NOMO-1 treated with dmso at 0.1 percent for 144 hours (cell line): ENCODE data around the gene XPC.

Experiments used
- DNase-seq: peaks from one replicate; lab custom pipeline; 2025; ENCODE audit not compliant: unreplicated experiment; lab: John Stamatoyannopoulos, UW

Gene XPC

GRCh38 chr3:14208977-14209394 lies 30.6 kb upstream of the XPC start:
- no peak for DNase-seq

GRCh38 chr3:14208168-14208567 lies 29.8 kb upstream of the XPC start:
- no peak for DNase-seq

DNA sequence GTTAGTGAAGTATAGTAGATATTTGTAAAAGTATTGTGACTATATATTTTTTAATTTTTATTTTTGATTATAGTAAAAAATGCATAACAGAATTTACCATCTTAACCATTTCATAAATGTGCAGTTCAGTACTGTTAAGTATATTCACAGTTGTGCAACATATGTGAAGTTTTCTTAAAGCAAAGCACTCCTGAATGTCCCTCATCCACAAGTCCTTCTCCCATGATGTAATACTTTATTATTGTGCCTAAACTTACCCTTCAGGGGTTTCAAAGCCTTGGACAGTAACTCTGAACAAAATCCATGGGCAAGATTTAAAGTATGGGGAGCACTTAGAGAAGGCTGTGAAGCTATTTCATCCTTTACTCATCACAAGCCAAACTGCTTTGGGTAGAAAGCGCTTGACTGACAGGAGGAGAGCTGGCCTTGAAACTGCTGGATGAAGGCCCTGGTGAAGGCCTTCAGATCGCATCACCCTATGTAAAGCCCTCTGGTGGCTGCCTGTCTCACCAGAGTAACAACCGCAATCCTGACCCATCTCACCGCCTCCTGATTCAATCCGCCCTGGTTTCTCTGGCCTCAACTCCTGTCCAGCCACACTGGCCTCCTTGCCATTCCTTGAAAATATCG lies 28.3 kb upstream of the XPC start:
- DNase-seq: no peak

- DNase-seq: peak; percentile 76
Observed at GRCh38 chr3:14204515-14205284, 26.3 kb upstream of the XPC start.

GRCh38 chr3:14203521-14204079 lies 25.2 kb upstream of the XPC start:
- peak; percentile 88 for DNase-seq

- DNase-seq: no peak
Observed at GRCh38 chr3:14202874-14203520, 24.6 kb upstream of the XPC start.

DNA sequence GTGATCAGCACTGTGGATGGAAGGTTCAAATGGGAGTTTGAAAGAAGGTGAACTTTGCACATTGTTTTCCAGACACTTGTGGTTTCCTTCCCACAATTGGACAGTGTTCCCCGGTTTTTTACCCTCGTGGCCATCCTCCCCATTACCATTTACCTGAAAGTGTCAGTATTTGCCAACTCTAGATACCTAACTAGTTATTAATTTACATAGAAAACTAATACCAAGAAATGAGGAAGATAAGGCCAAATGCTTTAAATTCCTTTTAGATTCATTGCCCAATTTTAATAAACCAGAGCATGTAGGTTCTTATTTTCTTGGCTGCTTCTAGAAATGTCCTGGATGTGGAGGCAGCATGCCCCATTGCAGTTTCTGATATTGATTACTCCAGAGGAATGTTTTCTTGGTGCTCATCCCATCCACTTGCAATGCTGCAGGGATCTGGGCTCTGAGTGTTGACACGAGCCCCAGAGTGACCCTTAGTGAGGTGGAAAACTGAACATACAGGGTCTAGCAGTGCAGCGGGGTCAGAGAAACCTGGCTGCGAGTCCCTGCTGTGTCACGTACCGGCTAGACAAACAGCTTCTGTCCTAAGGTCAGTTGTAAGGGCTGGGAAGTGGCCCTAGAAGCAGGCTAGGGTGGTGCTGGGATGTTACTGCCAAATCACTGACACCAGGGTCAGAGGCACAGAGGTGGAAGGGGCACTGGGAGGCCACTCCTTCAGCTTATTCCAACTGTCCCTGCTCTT lies 23.7 kb upstream of the XPC start:
- DNase-seq: no peak

- DNase-seq: no peak
Observed at GRCh38 chr3:14200841-14201240, 22.4 kb upstream of the XPC start.

- DNase-seq: no peak
Observed at GRCh38 chr3:14200276-14200675, 21.9 kb upstream of the XPC start.

DNA sequence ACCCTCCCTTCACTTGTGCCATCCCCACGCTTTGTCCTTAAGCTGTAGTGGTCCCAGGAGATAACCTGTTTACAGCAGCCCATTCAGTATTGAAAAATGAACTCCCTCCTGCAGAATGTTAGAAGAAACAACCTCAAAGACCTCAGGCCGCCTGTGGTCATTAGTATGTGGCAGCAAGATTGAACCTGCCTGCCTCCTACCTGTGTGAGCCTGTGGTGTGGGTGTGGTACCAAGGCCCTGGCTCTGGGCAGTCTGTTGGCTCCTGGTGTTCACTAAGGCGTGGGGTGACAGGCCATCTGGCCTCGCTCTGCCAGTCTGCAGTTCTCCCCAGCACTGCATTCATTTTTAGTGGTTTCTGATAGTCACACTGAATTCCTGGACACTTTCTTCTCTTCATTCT lies 21.2 kb upstream of the XPC start:
- no peak for DNase-seq

DNA sequence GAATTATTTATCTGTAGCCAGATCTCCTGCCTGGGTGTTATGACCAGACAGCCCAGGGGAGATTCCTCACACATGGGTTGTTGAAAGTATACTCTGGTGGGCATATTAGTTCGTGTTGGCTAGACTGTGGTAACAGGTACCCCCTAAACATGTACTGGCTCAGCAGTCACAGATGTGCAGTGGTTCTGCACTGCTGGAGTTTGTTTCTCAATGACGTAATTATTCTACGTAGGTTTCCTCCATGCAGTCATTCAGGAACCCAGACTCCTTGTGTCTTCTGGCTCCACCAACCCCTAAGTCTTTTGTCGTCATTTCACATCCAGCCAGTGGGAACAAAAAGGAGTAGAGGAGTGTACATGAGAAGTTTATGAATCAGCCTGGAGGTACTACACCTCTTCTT lies 16.5 kb upstream of the XPC start:
- no peak for DNase-seq

- no peak for DNase-seq
Observed at GRCh38 chr3:14188041-14188754, 9.8 kb upstream of the XPC start.

- DNase-seq: no peak
Observed at GRCh38 chr3:14186854-14187458, 8.6 kb upstream of the XPC start.

GRCh38 chr3:14183015-14183577 lies 4.7 kb upstream of the XPC start:
- DNase-seq: no peak

DNA sequence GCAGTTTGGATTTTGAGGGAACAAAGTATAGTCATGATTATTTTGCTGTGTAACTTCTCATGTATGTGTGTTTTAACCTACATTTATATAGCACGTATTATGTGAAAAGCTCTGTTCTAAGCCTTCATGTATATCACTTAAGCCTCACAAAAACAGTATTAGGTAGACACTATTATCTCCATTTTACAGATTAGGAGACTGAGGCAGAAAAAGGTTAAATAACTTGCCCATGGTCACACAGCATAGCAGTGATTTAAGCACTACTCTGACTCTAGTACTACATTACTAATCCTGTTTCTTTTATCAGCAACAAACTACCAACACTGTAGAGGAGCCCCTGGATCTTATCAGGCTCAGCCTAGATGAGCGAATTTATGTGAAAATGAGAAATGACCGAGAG lies 2.9 kb upstream of the XPC start:
- DNase-seq: no peak

GRCh38 chr3:14179795-14180194 lies 1.4 kb upstream of the XPC start:
- DNase-seq: no peak

DNA sequence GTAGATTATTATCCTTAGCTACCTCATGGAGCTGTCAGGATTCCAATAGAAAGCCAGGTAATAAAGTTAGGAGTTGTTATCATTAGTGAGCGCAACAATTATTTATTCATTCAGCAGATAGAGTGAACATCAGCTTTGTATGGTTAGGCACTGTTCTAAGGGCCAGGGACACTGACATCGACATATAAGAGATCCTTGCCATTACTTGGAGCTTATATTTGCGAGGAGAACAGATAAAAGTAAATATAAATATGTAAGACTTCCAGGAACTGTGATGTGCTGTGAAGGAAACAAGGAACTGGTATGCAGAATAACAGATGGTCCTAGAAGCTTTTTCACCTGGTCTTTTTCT lies 689 bp upstream of the XPC start:
- DNase-seq: no peak

- no peak for DNase-seq
Observed at GRCh38 chr3:14177580-14178246, 688 bp downstream of the XPC start.

- DNase-seq: peak; percentile 10
Observed at GRCh38 chr3:14175383-14176037, 2.9 kb downstream of the XPC start.
